H1 (cell line): ENCODE measurements around the gene SLC26A9. TPM values are rescaled to one million over a fixed set of nuclear protein-coding genes. Genes with fewer than 3 reads are reported as not detected.

Source experiments
- CTCF ChIA-PET: fragments of 300-600 bp; sonication (Branson Sonifier 250); formaldehyde crosslinking; loops from one replicate; lab custom pipeline; 2021; ENCODE audit not compliant: partially characterized antibody; lab: Charles Lee
- POLR2A ChIA-PET: fragments of 300-600 bp; sonication (Branson Sonifier 250); formaldehyde crosslinking; loops from one replicate; lab custom pipeline; 2021; ENCODE audit warnings: inconsistent platforms; ENCODE audit not compliant: partially characterized antibody; lab: Charles Lee
- DNase-seq, 2 experiments: peaks; one replicate each; pipeline versions ENCODE4 v3.0.0 to v3.0.0-alpha.2; 2010 to 2022; ENCODE audit warnings: low spot score in 2 of 2, low read depth in 1 of 2, mixed read lengths in 1 of 2
- FAIRE-seq: peaks from 2 replicates; lab custom pipeline; 2011; peaks lifted over from hg19 to GRCh38; lab: Jason Lieb, UNC
- H2AFZ ChIP-seq: 2 replicates; pipeline ENCODE4 v1.8.1; 2012; ENCODE audit warnings: low read length, inconsistent platforms
- H2AK5ac ChIP-seq: 2 replicates; pipeline ENCODE4 v1.6.1; 2013; ENCODE audit warnings: low read depth, low read length
- H2BK120ac ChIP-seq: replicated peaks from 2 replicates; pipeline ENCODE3; 2013; ENCODE audit warnings: low read depth, low read length, inconsistent platforms
- H2BK12ac ChIP-seq: 2 replicates; pipeline ENCODE4 v1.6.1; 2013; ENCODE audit warnings: low read depth, low read length
- H2BK15ac ChIP-seq: 2 replicates; pipeline ENCODE4 v1.6.1; 2013; ENCODE audit warnings: low read length
- H2BK20ac ChIP-seq: 2 replicates; pipeline ENCODE4 v1.6.1; 2013; ENCODE audit warnings: low read length
- H2BK5ac ChIP-seq: 2 replicates; pipeline ENCODE4 v1.6.1; 2013; ENCODE audit warnings: low read depth, low read length
- H3K14ac ChIP-seq: 2 replicates; pipeline ENCODE4 v1.6.1; 2013; ENCODE audit warnings: inconsistent platforms; ENCODE audit not compliant: insufficient read length
- H3K18ac ChIP-seq: 2 replicates; pipeline ENCODE4 v1.6.1; 2013; ENCODE audit warnings: low read length; ENCODE audit errors: extremely low read depth
- H3K23ac ChIP-seq: 2 replicates; pipeline ENCODE4 v1.6.1; 2013; ENCODE audit warnings: inconsistent platforms; ENCODE audit not compliant: insufficient read length
- H3K23me2 ChIP-seq: 2 replicates; pipeline ENCODE4 v1.6.1; 2013; ENCODE audit warnings: low read depth, low read length
- H3K27ac ChIP-seq: 2 replicates; pipeline ENCODE4 v1.6.1; 2011; ENCODE audit warnings: low read depth, low read length, inconsistent platforms
- H3K27me3 ChIP-seq, 4 experiments: replicated peaks in 1 of 4; 1 replicate in 1 of 4; 2 replicates in 3 of 4; pipeline versions ENCODE4 v1.6.1 to v1.8.1; 2011 to 2013; ENCODE audit warnings: low read length in 3 of 4, mild to moderate bottlenecking in 3 of 4, inconsistent platforms in 2 of 4, mixed read lengths in 2 of 4, moderate library complexity in 1 of 4; ENCODE audit not compliant: control insufficient read depth in 3 of 4, insufficient read depth in 3 of 4; ENCODE audit errors: extremely low read depth in 1 of 4
- H3K36me3 ChIP-seq, 4 experiments: 2 replicates each; pipeline versions ENCODE4 v1.6.1 to v1.8.1; 2011 to 2013; ENCODE audit warnings: mild to moderate bottlenecking in 4 of 4, low read length in 3 of 4, moderate library complexity in 2 of 4, control low read depth in 1 of 4, inconsistent platforms in 1 of 4; ENCODE audit not compliant: insufficient read depth in 4 of 4, control insufficient read depth in 2 of 4
- H3K4ac ChIP-seq: replicated peaks from 2 replicates; pipeline ENCODE3; 2013; ENCODE audit warnings: low read length, low read depth, mixed read lengths, inconsistent platforms; ENCODE audit not compliant: insufficient read length
- H3K4me1 ChIP-seq, 4 experiments: replicated peaks in 1 of 4; 1 replicate in 1 of 4; 2 replicates in 3 of 4; pipeline versions ENCODE4 v1.6.1 to v1.8.1; 2011 to 2013; ENCODE audit warnings: low read length in 3 of 4, inconsistent platforms in 2 of 4, mixed read lengths in 1 of 4; ENCODE audit not compliant: insufficient read depth in 4 of 4, control insufficient read depth in 3 of 4
- H3K4me2 ChIP-seq, 2 experiments: 2 replicates each; pipeline versions ENCODE4 v1.6.1 to v1.8.1; 2011 to 2013; ENCODE audit warnings: low read depth in 2 of 2, low read length in 2 of 2, control low read depth in 1 of 2, inconsistent platforms in 1 of 2, mild to moderate bottlenecking in 1 of 2; ENCODE audit not compliant: insufficient read depth in 1 of 2
- H3K4me3 ChIP-seq, 4 experiments: fragments of 200-600, 300-600 bp in 1 of 4; sonication (generic), shearing (Covaris generic), sonication (Bioruptor Twin) in 1 of 4; 2 replicates each; pipeline versions ENCODE4 v1.5.1 to v1.8.1; 2011 to 2016; ENCODE audit warnings: low read length in 4 of 4, low read depth in 3 of 4, control low read depth in 2 of 4, inconsistent platforms in 2 of 4, mild to moderate bottlenecking in 2 of 4, mixed read lengths in 1 of 4, moderate library complexity in 1 of 4; ENCODE audit not compliant: insufficient read depth in 2 of 4; ENCODE audit errors: extremely low read depth in 1 of 4
- H3K56ac ChIP-seq: replicated peaks from 2 replicates; pipeline ENCODE3; 2013; ENCODE audit warnings: low read depth, mild to moderate bottlenecking, mixed read lengths, low read length, inconsistent platforms; ENCODE audit not compliant: insufficient read length
- H3K79me1 ChIP-seq: 2 replicates; pipeline ENCODE4 v1.6.1; 2013; ENCODE audit warnings: low read depth, low read length, control low read depth
- H3K79me2 ChIP-seq, 2 experiments: 2 replicates each; pipeline versions ENCODE4 v1.6.1 to v1.8.1; 2012 to 2013; ENCODE audit warnings: low read length in 2 of 2, mild to moderate bottlenecking in 2 of 2, inconsistent platforms in 1 of 2; ENCODE audit not compliant: insufficient read depth in 2 of 2, control insufficient read depth in 1 of 2
- H3K9ac ChIP-seq, 4 experiments: replicated peaks in 1 of 4; 1 replicate in 1 of 4; 2 replicates in 3 of 4; pipeline versions ENCODE4 v1.6.1 to v1.8.1; 2011 to 2013; ENCODE audit warnings: low read depth in 3 of 4, low read length in 3 of 4, control low read depth in 2 of 4, mild to moderate bottlenecking in 2 of 4, moderate library complexity in 2 of 4, inconsistent platforms in 1 of 4; ENCODE audit errors: extremely low read depth in 1 of 4
- H3K9me3 ChIP-seq, 2 experiments: 2 replicates each; pipeline versions ENCODE4 v1.6.1 to v1.8.1; 2012 to 2013; ENCODE audit warnings: mild to moderate bottlenecking in 2 of 2, moderate library complexity in 2 of 2, control low read depth in 1 of 2, inconsistent platforms in 1 of 2, low read depth in 1 of 2, low read length in 1 of 2, mixed read lengths in 1 of 2; ENCODE audit not compliant: insufficient read depth in 2 of 2
- H4K20me1 ChIP-seq, 2 experiments: replicated peaks in 1 of 2; 2 replicates each; pipeline versions ENCODE3 to v1.8.1; 2011 to 2013; ENCODE audit warnings: inconsistent platforms in 2 of 2, low read length in 2 of 2, mild to moderate bottlenecking in 1 of 2; ENCODE audit not compliant: insufficient read depth in 2 of 2, control insufficient read depth in 1 of 2
- H4K5ac ChIP-seq: 2 replicates; pipeline ENCODE4 v1.6.1; 2013; ENCODE audit warnings: low read length, low read depth, mixed read lengths, inconsistent platforms; ENCODE audit not compliant: insufficient read length
- H4K8ac ChIP-seq: 2 replicates; pipeline ENCODE4 v1.8.0; 2013; ENCODE audit warnings: mild to moderate bottlenecking, moderate library complexity, low read length, inconsistent platforms; ENCODE audit not compliant: insufficient read depth; ENCODE audit errors: extremely low read depth
- H4K91ac ChIP-seq: replicated peaks from 2 replicates; pipeline ENCODE3; 2013; ENCODE audit warnings: low read length, mixed read lengths, inconsistent platforms; ENCODE audit not compliant: insufficient read length
- BRCA1 ChIP-seq: IDR thresholded peaks from 2 replicates; pipeline ENCODE4 v1.6.1; 2012; ENCODE audit warnings: low read depth, low read length, improper control_type of control experiment
- NANOG ChIP-seq: IDR thresholded peaks from 2 replicates; pipeline ENCODE4 v1.6.1; 2011; ENCODE audit warnings: low read length, low read depth, mild to moderate bottlenecking, inconsistent platforms; ENCODE audit not compliant: insufficient read depth, poor library complexity, severe bottlenecking
- NRF1 ChIP-seq: IDR thresholded peaks from 2 replicates; pipeline ENCODE4 v1.6.1; 2011; ENCODE audit warnings: mild to moderate bottlenecking, low read depth, low read length, improper control_type of control experiment
- POLR2A ChIP-seq, 2 experiments: IDR thresholded peaks; 1 replicate in 1 of 2; 2 replicates in 1 of 2; pipeline ENCODE4 v1.6.1; 2011; ENCODE audit warnings: low read depth in 2 of 2, low read length in 2 of 2, mild to moderate bottlenecking in 2 of 2; ENCODE audit errors: control extremely low read depth in 1 of 2
- POU5F1 ChIP-seq: IDR thresholded peaks from 2 replicates; pipeline ENCODE4 v1.6.1; 2011; ENCODE audit warnings: low read depth, mild to moderate bottlenecking, low read length, moderate library complexity
- RXRA ChIP-seq: IDR thresholded peaks from 2 replicates; pipeline ENCODE4 v1.6.1; 2011; ENCODE audit warnings: low read depth, mild to moderate bottlenecking, low read length, moderate library complexity; ENCODE audit not compliant: insufficient read depth
- SIN3A ChIP-seq, 2 experiments: IDR thresholded peaks in 1 of 2; conservative IDR thresholded peaks in 1 of 2; 2 replicates each; pipeline ENCODE4 v1.6.1; 2011 to 2012; ENCODE audit warnings: low read length in 2 of 2, improper control_type of control experiment in 1 of 2, low read depth in 1 of 2, mild to moderate bottlenecking in 1 of 2
- SP4 ChIP-seq: IDR thresholded peaks from 2 replicates; pipeline ENCODE4 v1.6.1; 2012; ENCODE audit warnings: low read length, inconsistent platforms
- WGBS, 2 experiments: shearing (Covaris generic) in 1 of 2; methylation state at CpG; one replicate each; pipeline versions ENCODE4 v1.1.6 to v1.1.7; 2013 to 2015; ENCODE audit warnings: low lambda C conversion rate in 2 of 2, mixed read lengths in 2 of 2, inconsistent platforms in 1 of 2, low coverage in 1 of 2, missing lambda C conversion rate in 1 of 2; ENCODE audit not compliant: insufficient replicate concordance in 2 of 2, insufficient coverage in 1 of 2, insufficient read length in 1 of 2; ENCODE audit errors: extremely low coverage in 1 of 2, missing lambda C conversion rate in 1 of 2; 5-methylcytosine and 5-hydroxymethylcytosine counted together
- polyA plus RNA-seq, 7 experiments: library from polyadenylated mRNA; depleted of rRNA in 3 of 7; stranded (reverse) in 5 of 7; unstranded in 2 of 7; fragments of >200 nt in 5 of 7; fragments of 200-250 nt in 2 of 7; gene quantifications; 1 replicate in 5 of 7; 2 replicates in 1 of 7; 4 replicates in 1 of 7; pipeline versions ENCODE4 v1.2.1 to v1.2.3, GENCODE V29; 2011 to 2013; ENCODE audit warnings: missing spikeins in 2 of 7, mixed read lengths in 2 of 7
- total RNA-seq: library from RNA; stranded (reverse); fragmentation: NEBNext Ultra II Directional; extraction: Animal tissue kit (Norgen Biotek cat#: 25700); gene quantifications from 2 replicates; pipeline ENCODE4 v1.2.1, GENCODE V29; 2021

The SLC26A9 gene
- total and polyA plus RNA-seq, 2 of the 8 experiments (the other 6 are each of a cell fraction or from before 2014, with no cell fraction given), result not detected

- H3K79me2 ChIP-seq, result no peaks in the 10 kb centered on the region
- no peaks in the 10 kb centered on the region for H3K79me1 ChIP-seq
- H3K9me3 ChIP-seq, result no peaks in the 10 kb centered on the region
- ChIA-PET CTCF (interaction anchor here (0.6 to 3.7 kb wide), 8 partner anchors 10 to 190 kb away, joined by 3 to 37 read pairs (median 3); no protein-coding TSS in a partner anchor), POLR2A (no interaction called here)
- H4K20me1 ChIP-seq, result peaks cover 0 to 1% of the 10 kb centered on the region in 2 experiments
- DNase-seq (no peak), FAIRE-seq (no peak)
- no peak overlapping the region for H3K4me3 ChIP-seq
- H2AK5ac ChIP-seq, result no peak overlapping the region
- H2BK120ac ChIP-seq, result no peak overlapping the region
- no peak overlapping the region for H3K18ac ChIP-seq
- H3K36me3 ChIP-seq, result no peaks in the 10 kb centered on the region
- no peak overlapping the region for H2BK20ac ChIP-seq
- H4K91ac ChIP-seq, result no peak overlapping the region
- no peak overlapping the region for H3K4ac ChIP-seq
- no peaks in the 10 kb centered on the region for H3K27me3 ChIP-seq
- no peak overlapping the region for H4K5ac ChIP-seq
- H2AFZ ChIP-seq, result no peak overlapping the region
- no peak overlapping the region for H3K14ac ChIP-seq
- no peak overlapping the region for H2BK15ac ChIP-seq
- no peak overlapping the region for H3K56ac ChIP-seq
- H3K27ac ChIP-seq, result no peak overlapping the region
- H4K8ac ChIP-seq, result no peak overlapping the region
- H3K23me2 ChIP-seq, result peaks cover 2% of the 10 kb centered on the region; the same call in 1 of the 2 replicates
- WGBS, 2 experiments, result 81% methylated on average over 10 of the region's 10 CpGs; no CpG with 5 or more reads in 1 of the 2 experiments
- TF ChIP-seq SP4, result no peak
- TF ChIP-seq RXRA, result no peak
- no peak for TF ChIP-seq BRCA1
- TF ChIP-seq NANOG, result no peak
- no peak for TF ChIP-seq NRF1
- TF ChIP-seq POU5F1, result no peak
- TF ChIP-seq POLR2A (IDR thresholded peaks at IDR 0.05; ENCODE audit: control extremely low read depth in 1 of 2, low read depth in 2 of 2, low read length in 2 of 2), result no peak
- no peak for TF ChIP-seq SIN3A (conservative IDR thresholded peaks at IDR 0.05 in 1 of 2, IDR thresholded peaks at IDR 0.05 in 1 of 2; ENCODE audit: low read depth in 1 of 2, low read length in 2 of 2)
- peaks cover 0 to 9% (median 3%) of the 10 kb centered on the region in 4 experiments; a peak in 4 of 7 replicates for H3K4me1 ChIP-seq
- no peak overlapping the region for H3K23ac ChIP-seq
- H2BK5ac ChIP-seq, result no peak overlapping the region
- no peak overlapping the region for H2BK12ac ChIP-seq
- no peak overlapping the region for H3K9ac ChIP-seq
- no peak overlapping the region for H3K4me2 ChIP-seq
Measured at GRCh38 chr1:205967554-205968335, 24.5 kb upstream of the SLC26A9 start.
